Stimulated activated CD8-positive, alpha-beta memory T cell treated with anti-CD3 and anti-CD28 coated beads, Interleukin-15, amount 100 ng/mL, for 4 hours (primary cell): ENCODE data around the gene HOXA4.

Experiments used
- DNase-seq, 2 donors: peaks; one replicate each; pipeline ENCODE4 v3.0.0-alpha.2; 2020; ENCODE audit warnings: low read depth in 2 of 2

The HOXA4 gene

DNA sequence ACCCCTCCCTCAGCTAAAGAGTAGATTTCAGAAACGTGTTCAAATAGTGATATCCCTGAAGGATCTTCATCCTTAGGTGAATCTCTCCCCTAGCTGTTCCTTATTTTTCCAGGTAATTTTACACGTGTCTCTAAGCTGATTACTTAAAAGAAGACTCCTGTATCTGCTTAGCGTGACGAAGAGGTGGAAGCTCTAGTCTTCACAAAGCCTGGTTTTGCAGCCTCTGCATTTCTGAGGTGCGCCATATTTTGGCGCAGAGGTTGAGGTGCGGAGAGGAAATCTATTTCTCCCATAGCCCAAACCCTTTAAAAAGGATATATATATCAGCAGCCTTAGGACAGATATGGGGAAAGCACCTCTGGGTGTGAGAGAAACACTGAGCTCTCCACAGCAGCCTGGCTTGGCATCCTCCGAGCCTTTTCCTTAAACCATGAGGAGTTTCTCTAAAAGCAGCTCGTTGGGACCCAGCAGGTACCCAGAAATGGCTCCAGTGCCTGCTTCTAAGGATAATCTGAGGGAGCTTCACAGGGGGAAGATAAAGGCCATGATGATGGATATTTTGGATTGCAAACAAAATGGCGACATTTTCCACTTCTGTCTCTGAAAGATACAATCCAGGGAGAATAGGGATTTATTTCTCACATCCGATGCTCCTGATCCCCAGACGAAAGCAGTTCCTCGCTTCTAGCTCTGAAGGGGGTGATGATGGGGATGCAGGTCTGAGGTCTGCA is 25.1 kb downstream of the HOXA4 start:
- DNase-seq: no peak

DNA sequence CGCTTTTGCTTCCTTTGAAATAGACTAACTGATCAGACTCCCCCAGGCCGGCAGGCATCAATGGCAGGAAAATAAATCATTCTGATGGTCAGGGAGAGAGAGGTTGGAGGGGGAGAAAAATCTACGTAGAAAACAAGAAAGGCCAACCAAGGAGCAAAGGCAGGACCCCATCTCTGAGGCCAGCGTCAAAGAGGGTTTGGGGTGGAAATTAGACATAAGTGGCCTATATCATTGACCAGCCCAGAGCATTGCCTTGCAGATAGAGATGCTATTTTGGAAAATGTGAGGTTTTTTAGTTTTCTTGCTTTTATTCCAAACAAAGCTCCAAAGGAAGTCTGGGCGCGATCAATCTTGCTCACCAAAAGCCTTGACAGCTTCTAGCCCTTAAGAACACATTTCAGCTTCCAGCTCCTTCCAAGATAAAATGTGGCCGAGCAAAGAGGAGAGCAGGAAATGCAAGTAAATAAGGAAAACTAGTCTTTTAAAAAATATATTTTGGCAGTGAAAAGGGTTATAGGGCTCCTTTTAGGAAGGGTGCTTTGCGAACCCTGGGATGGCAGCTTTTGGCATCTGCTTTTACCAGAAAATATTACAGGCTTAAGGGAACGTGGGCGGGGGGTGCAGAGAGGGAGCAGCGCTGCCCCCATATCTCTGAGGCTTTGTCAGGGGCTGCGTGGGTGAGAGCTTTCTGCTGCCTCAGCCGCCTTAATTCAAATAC is 26.1 kb downstream of the HOXA4 start:
- DNase-seq: no peak

DNA sequence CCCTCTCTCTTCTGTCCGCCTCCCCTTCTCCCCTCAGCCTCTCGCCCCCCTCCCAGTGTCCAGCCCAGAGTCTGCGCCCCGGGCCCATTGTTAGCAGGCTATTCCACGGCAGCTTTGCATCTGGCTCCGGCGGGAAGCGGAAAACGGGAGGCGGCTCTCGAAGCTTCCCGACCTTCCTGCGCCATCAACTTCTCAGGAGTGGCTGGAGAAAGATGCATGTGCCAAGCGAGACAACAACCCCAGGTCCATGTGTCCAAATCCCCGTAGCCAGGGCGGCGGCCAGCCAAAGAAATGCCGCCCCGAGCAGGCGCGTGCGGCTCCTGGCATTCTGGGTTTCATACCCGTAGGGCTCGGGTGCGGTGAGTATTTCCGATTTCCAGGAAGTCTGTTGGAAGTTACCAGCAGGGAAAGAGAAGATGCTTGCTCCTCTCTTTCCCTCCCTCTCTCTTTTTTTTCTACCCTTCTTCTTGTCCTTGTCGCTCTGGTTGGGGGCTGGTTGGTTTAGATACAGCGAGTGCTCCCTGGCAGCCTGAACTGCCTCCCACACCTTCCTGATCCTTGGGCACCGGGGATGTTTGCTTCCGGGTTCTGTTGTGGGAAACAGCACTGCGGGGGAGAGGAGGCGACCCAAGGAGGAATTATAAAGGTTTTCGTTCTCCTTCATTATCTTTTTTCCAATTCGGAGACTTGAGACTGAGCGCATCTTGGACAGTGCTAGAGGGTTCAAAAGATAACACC is 26.9 kb downstream of the HOXA4 start:
- DNase-seq: no peak

DNA sequence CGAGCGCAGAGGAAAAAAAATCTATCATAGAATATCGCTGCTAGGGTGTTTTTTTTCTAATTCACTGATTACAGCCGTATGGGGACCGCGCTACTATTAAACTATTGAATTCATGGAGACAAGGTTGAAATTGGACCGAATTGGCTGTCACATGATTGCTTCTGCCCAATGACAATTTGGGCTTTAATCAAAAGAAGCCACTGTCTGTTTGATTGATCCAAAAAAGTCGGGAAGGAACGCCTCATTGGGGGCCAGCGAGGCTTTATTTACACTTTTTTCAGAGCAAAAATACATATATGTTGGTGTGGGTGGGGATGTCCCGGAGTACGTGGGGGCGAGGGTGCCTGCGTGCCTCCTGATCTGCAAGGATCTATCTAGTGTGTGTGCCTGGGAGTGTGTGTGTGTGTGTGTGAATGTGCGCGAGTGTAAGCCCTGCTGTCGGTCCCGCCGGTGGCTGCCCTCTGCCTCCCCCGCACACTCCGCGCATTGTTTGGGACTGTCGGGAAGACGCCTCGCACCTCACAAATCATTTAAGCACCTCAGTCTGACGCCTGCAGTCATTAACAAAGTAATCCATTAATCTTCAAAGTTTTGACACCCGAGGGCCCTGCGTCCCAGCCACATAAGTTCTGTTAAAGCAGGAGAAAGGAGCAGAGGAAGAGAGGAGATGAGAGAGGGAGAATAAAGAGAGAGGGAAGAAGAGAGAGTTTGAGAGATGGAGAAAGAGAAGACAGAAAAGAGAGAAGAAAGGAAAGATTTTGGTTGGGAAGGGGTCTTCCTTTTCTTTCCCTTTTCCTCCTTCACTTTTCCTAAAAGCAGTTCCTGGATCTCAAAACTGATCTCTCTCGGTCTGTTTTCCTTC is 27.7 kb downstream of the HOXA4 start, which contains the start of gene HOXA2:
Gene HOXA2 (minus strand): TSS at position 103 of the 862 bp plus-strand sequence. CDS start 183 bp downstream, outside the sequence.
- DNase-seq: no peak

DNA sequence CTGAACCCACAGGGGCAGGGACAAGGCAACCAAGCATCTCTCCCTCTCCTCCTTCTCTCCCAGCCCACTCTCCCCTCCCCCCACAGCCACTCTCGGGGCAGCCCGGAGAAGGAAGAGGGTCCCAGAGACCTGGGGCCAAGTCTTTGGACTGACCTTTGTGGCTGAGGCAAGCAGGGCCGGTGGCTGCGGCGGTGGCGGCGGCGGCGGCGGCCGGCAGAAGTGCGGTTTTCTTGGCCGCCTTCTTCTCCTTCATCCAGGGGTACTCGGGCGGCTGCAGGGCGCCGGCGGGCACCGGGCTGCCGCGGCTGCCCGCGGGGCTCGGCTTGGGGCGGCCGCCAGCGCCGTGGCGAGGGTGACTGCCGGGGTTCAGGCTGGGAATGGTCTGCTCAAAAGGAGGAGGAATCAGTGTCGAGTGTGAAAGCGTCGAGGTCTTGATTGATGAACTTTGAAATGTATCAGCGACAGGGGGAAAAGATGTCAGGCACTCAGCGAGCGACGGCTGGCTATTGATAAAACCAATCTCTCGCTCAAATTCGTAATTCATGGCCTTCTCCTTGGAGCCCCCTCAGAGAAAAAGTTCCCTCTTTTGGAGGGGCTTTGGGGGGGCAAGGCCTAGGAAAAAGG is 28.5 kb downstream of the HOXA4 start:
- no peak for DNase-seq

DNA sequence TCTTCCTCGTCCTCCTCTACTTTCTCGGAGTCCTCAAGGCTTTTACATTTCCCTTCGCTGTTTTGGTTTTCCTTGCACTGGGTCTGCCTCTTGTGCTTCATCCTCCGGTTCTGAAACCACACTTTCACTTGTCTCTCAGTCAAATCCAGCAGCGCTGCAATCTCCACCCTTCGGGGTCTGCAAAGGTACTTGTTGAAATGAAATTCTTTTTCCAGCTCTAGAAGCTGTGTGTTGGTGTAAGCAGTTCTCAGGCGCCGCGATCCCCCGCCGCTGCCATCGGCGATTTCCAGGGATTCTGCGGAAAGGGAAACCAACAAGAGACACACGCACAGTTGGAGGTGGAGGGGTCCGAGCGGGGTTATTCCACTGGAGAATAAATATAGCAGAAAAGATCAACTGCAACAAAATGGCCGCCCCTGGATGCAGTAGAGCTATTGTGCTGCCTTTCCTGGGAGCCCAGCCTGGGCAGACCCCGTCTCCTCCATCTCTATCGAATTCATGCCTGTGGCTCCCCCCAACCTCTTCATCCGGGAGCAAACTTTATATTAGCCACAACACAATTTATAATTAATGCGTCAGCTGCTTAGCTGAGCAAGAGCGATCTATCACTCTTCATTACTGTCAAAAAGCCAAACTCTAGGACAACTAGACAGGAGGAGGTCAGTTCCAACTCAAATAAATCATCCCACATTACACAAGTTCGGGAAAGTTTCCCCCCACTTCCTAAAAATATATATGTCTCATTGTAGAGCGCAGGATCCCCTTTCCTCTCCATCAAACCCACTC is 29.2 kb downstream of the HOXA4 start:
- DNase-seq: no peak

DNA sequence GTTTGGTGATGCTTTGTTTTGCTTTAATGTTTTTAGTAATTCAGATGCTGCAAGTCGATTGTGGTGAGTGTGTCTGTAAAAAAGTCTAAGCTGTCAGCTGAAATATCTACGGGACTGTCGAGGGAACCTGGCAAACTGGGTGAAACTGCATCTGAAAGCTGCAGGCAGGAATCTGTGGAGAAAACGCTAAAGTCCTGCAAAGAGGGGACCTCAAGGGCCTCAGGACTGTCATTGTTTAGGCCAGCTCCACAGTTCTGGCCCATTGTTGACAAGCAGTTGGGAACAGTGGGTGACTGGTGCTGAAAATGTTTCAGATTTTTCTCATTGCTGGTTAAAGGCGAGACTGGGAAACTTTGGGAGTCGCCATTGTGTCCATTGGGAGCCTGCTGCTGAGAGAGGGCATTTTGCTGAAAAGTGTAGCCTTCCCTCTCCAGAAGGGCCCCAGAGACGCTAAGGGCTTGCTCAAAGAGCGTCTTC is 29.8 kb downstream of the HOXA4 start:
- no peak for DNase-seq

DNA sequence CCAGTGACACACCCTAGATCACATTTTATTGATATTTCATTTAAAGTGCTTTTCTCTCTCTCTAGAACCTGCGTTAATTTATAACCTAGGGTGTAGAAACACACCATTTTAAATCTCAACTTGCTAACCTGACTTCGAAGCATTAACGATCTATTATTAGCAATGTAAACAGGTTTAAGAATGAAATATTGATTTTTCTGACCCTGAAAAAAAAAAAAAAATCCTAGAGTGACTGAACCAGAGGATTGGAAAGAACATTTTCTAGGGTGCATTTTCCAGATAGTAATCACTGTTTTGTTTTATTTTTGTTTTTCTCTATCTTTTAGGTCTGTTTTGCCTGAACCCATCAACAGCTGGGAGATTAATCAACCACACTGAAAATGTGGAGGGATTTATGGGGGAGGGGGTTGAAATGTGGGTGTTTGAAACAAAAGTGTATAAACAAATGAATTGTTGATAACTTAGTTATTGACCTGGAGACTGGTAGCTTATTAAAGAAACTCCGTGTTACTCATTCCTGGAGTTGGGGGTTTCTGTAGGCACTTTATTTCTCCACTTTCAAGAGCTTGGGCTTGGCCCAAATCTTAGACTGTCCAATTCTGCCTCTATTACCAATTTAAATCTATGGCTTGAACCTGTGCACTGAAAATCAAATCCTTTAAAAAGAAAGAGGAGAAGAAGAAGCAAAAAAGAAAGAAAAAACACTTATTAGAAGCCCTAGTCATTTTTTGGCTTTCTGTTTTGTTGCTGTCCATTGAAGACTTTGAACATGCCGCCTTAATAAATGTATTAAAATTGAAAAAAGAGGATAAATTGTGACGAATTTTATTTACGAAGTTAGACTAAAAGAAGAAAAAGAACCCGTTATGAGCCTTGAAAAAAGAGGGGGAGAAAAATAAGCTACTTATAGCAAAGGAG is 30.8 kb downstream of the HOXA4 start:
- DNase-seq: no peak

DNA sequence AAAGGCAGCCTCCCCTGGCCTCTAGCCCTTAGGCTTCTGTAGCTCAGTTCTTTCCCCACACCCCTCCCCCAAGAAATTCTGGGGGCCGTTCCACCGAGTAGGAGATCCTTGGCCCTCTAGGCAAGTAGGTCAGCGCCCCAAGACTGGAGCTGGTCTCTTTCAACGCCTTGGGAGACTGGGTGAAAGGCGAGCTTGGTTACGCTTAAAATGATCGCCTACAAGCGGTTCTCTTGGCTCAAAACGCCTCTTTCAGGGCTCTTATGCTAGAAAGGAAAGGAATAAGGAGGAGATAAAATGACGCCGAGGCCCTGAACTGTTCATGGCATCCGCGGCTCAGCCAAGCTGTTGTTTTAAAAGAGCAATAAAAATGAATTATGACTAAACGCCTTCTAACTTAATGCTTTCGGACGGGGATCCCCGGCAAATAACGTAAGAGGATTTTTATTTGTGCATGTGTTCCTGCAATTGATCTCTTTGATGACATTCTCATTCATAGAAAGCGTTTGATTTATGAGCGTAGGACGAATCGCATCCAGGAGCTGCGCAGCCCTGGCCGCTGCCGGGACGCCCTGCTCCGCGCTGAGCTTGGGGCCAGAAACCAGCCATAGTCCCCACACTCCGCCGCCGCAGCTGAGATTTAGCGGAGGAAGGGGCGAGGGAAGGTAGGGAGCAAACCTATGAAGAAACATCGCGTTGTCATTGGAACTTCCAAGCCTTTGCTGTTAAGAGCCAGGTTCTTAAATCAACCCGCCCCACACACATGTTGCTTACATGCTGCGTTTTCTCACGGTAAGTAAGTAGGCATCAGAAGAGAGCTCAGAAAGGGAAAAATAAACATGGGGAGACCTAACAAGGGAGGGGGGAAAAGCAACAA is 31.7 kb downstream of the HOXA4 start:
- DNase-seq: no peak

DNA sequence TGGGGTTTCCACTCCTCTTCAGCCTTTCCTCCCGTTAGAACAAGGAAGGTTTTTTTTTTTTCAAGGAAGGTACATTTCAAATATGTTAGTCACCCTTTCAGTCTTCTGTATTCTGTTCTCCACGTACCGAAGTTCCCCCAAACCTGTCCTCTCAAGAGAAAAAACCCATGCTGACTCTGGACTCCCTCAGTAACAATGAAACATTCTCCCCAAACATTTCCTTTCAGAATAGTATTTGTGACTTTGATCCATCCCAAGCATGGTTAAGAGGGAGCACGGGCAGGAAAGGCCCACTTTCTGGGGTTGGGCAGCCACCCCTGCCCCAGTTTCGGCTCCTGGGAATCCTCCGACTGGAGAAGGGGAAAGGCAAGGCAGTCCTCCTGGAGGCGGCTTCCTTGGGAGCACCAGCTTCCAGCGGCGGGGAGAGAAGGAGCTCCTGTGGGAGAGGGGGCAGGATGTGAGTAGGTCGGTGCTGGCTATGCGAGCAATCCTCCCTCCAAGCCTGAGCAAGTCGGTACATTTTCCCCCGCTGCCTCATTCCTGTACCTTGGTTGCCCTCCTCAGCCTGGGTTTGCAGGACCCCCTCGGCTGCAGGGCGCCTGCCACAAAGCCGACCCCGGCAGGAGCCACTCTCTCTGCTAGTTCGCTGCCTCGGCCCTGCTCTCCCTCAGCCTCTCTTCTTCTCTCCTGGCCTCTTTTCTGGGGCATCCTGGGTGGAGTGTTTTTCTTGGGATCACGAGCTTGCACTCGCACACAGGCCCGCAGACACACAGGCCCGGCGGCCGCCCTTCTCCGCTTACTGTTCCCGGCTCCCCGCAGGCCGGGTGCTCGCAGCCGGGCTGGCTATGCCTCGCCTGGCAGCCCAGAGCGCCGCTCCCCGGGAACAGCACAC is 32.6 kb downstream of the HOXA4 start:
- no peak for DNase-seq

DNA sequence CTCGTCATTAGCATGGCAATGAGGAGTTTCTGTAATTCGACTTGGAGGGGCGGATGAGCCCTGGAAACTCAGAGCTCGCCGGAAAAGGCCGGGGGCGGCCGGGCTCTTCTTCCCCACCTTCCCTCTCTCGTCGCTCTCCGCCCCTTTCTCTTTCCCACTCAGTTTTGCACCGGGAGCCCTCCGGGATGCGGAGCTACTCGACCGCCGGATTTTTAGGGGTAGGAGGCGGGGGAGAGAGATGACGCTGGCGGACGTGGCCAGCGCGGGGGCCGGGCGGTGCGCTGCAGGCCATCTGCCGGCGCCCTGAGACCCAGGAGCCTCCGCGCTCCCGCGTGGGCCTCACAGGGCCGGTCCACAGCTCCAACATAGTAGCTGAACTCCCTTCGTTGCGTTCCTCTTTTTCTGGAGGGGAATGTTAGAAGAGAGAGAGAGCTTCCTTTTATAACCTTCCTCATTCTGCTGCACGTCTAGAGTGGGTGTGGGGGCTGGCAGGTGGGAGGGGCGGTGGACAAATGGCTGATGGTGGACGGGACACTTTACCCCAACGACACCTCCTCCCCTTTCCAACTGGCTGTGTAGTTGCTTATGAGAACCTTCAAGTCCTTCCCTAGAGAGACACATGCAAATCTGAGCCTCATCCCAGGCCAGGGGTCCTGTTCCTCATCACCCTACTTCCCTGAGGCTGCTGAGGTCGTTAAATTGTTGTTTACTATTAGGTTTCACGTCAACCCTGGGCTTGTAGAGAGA is 33.6 kb downstream of the HOXA4 start:
- DNase-seq: no peak

DNA sequence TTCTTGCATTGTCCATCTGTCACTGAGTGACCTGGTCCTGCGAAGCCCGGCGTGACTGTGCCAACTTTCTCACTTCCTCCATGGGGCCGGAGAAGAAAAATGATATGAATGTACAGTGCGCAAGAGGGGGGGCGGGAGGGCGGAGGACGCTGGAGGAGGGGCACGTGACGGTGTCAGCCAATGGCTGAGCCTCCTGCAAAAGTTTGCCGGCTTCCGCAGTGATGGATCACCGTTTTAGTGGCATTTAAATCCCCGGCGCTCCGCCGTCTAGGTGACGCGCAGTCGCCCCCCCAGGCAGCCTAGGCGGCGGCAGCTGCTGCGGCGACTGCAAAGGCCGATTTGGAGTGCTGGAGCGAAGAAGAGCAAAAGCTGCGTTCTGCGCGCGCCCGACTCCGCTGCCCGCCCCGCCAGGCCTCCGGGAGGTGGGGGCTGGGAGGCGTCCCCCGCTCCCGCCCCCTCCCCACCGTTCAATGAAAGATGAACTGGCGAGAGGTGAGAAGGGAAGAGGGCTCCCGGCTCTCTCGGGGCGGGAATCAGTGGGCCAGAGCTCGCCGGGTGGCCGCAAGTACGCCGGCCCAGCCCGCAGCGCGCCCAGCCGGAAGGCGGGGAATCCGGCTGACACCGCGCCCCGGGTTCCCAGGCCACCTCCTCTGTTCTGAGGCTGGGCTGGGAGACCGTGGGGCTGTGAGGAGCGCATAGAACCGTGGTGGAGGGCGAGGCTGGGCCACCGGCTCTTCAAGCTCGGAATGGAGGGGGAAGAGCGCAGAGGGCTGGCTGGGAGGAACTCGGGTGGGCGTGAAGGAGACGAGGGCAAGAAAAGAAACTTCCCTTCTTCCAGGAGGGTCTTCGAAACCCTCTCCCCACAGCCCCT is 34.4 kb downstream of the HOXA4 start, which contains the start of gene HOXA1:
Gene HOXA1 (minus strand): TSS at position 104 of the 871 bp plus-strand sequence. CDS start 88 bp downstream, at position 16.
- peak; percentile 50 to 57 for DNase-seq

DNA sequence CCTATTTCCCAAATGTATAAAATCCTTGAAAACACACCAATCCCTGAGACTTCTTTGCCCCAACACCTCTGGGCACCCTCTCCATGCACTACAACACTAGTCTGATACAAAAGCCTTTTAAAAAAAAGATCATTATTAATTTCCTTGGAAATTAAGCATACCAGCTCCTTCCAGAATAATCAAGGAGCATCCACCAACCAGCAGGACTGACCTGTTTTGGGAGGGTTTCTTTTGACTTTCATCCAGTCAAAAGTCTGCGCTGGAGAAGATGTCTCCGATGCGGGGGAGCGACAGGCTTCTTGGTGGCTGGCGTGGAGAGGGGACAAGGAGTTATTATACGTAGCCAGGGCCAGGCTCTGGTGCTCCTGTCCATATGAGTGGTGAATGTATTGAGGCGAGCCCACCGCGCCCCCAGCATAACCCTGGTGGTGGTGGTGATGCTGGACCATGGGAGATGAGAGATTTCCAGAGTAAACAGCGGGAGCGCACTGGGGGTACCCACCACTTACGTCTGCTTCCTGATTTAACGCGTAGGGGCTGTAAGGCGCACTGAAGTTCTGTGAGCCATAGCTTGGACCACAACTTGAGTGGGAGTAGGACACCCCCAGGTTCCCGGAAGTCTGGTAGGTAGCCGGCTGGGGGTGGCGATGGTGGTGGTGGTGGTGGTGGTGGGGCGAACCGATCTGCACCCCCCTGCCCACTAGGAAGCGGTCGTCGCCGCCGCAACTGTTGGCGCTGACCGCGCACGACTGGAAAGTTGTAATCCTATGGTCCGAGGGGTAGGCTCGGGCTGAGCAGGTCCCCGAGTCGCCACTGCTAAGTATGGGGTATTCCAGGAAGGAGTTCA is 35.3 kb downstream of the HOXA4 start:
- peak in 1 of 2 donors; percentile 6 for DNase-seq
